Activated T-helper 17 cell treated with anti-CD3 and anti-CD28 coated beads, Interleukin-2, amount 50 U/mL, for 72 hours (primary cell): ENCODE measurements around the gene IL11RA. TPM values are rescaled to one million over a fixed set of nuclear protein-coding genes. Genes with fewer than 3 reads are reported as not detected.
"Not testable (repeated sequence)": the region's sequence is repeated elsewhere in the genome, so short reads cannot be mapped to it uniquely, and the experiment has no call there.

Source experiments
- ATAC-seq: fragments of 150-1000 bp; cut with Tn5 transposase; replicated peaks from 2 replicates; pipeline ENCODE4 v1.10.0; 2021; ENCODE audit warnings: mild to moderate bottlenecking, moderate library complexity
- H3K27ac Mint-ChIP-seq: one replicate; pipeline ENCODE4 v1.8.0; 2022; ENCODE audit warnings: mixed read lengths
- H3K27me3 Mint-ChIP-seq: one replicate; pipeline ENCODE4 v1.8.0; 2022; ENCODE audit warnings: mixed read lengths
- H3K36me3 Mint-ChIP-seq: one replicate; pipeline ENCODE4 v1.8.0; 2022; ENCODE audit warnings: low read depth, mild to moderate bottlenecking, mixed read lengths
- H3K4me1 Mint-ChIP-seq: one replicate; pipeline ENCODE4 v1.8.0; 2022; ENCODE audit warnings: mixed read lengths
- H3K4me3 Mint-ChIP-seq: one replicate; pipeline ENCODE4 v1.8.0; 2022; ENCODE audit warnings: mild to moderate bottlenecking, mixed read lengths
- H3K9me3 Mint-ChIP-seq: one replicate; pipeline ENCODE4 v1.8.0; 2022; ENCODE audit warnings: mixed read lengths
- total RNA-seq, 2 donors: library from RNA; stranded (reverse); gene quantifications; one replicate each; pipeline ENCODE4 v1.2.3, GENCODE V29; 2022

Gene IL11RA
- total RNA-seq, 2 donors from 2014 or later, result 30.4 to 48.9 TPM

DNA sequence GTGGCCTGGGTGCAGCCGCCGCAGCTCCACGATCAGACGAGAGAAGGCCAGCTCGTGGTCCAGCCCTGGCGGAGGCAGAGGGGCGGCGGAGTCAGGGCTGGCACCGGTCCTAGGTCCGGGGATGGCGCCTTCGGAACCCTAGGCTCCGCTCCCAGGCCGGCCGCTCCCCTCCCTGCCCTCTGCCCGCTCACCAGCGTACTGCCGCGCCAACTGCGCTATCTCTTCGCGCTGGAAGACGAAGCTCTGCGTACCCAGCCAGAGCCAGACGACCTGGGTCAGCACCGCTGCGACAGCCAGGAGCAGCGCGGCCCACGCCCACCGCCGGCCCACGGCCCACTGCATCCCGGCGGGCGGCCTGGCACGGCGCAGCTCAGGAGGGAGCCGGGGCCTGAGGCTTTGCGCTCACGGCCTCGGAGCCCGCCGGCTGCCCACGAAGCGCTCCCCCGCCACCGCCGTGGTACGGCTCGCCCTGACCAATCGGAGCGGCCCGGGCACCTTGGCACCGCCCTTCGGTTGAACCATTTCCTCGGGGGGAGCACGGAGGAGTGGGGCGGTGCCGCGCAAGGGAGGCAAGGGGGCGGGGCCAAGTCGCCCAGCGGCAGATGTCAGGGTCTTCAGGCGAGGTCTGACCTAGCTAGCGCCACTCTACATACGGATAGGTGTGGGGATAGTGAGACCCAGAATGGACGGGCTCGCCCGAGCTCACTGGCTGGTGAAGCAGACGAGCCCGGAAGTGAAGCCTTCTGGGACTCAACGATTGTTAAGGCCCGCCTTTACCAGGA is 14.4 kb upstream of the IL11RA start, which contains the start of gene SIGMAR1:
Gene SIGMAR1 (minus strand): TSS at position 432 of the 782 bp plus-strand sequence. CDS start 90 bp downstream, at position 342.
- peak within 1 kb of the TSS; percentile 98 for H3K27ac Mint-ChIP-seq
- H3K4me1 Mint-ChIP-seq, result peaks cover 17% of the 10 kb centered on the region
- peaks cover 32% of the 10 kb centered on the region for H3K36me3 Mint-ChIP-seq
- H3K9me3 Mint-ChIP-seq, result no peaks in the 10 kb centered on the region
- peak; percentile 95 for ATAC-seq
- H3K27me3 Mint-ChIP-seq, result no peaks in the 10 kb centered on the region
- H3K4me3 Mint-ChIP-seq, result peak within 1 kb of the TSS; percentile 92

DNA sequence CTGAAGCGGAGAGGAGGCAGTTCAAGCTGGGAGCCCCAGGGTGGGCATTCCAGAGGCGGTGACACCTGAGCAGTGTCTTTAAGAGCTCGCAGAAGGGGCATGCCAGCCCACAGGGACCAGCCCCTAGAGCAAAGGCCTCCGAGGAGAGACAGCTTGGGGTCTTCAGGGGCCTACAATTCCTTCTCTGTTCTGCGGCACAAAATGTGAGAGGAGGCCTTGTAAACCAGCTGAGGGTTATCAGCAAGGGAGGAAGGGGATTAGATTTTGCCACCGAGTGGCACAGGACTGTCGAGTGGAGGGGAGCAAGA is 13.9 kb upstream of the IL11RA start:
- no peak for ATAC-seq

DNA sequence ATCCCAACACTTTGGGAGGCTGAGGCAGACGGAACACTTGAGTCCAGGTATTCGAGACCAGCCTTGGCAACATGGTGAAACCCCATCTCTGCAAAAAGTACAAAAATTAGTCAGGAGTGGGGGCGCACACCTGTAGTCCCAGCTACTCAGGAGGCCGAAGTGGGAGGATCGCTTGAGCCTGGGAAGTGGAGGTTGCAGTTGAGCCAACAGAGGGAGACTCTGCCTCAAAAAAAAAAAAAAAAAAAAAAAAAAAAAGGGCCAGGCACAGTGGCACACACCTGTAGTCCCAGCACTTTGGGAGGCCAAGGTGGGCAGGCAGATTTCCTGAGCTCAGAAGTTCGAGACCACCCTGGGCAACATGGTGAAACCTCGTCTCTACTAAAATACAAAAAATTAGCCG is 12.7 kb upstream of the IL11RA start:
- not testable (repeated sequence) for H3K9me3 Mint-ChIP-seq, ATAC-seq, H3K27me3 Mint-ChIP-seq, H3K27ac Mint-ChIP-seq
- Mint-ChIP-seq H3K4me3 (peak overlapping the region; percentile 92), H3K36me3 (peaks cover 28% of the 10 kb centered on the region), H3K4me1 (peaks cover 17% of the 10 kb centered on the region)

More for the DNA sequence above, 13.9 kb upstream of the IL11RA start:
- Mint-ChIP-seq H3K27me3 (no peaks in the 10 kb centered on the region), H3K36me3 (peaks cover 32% of the 10 kb centered on the region), H3K27ac (peak overlapping the region; percentile 98), H3K4me3 (peak overlapping the region; percentile 92), H3K4me1 (peaks cover 17% of the 10 kb centered on the region), H3K9me3 (no peaks in the 10 kb centered on the region)

DNA sequence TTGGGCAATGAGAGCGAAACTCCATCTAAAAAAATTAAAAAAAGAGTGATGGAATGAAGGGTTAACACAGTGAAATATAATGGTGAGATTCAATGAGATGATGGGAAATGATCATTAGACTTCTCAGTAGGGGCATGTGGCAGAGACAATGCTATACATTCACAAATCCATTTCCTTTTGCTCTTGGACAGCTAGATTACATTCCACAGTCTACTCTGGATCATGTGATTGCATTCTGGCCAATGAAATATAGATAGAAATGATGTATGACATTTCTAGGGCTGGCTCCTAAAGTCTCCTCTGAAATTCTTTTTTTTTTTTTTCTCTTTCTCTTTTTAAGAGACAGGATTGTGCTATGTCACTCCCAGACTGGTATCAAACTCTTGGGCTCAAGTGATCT is 9.3 kb upstream of the IL11RA start:
- no peaks in the 10 kb centered on the region for H3K9me3 Mint-ChIP-seq
- H3K27ac Mint-ChIP-seq, result no peak overlapping the region
- no peak overlapping the region for H3K4me3 Mint-ChIP-seq
- H3K27me3 Mint-ChIP-seq, result no peaks in the 10 kb centered on the region
- peaks cover 14% of the 10 kb centered on the region for H3K4me1 Mint-ChIP-seq
- peaks cover 7% of the 10 kb centered on the region for H3K36me3 Mint-ChIP-seq
- no peak for ATAC-seq

DNA sequence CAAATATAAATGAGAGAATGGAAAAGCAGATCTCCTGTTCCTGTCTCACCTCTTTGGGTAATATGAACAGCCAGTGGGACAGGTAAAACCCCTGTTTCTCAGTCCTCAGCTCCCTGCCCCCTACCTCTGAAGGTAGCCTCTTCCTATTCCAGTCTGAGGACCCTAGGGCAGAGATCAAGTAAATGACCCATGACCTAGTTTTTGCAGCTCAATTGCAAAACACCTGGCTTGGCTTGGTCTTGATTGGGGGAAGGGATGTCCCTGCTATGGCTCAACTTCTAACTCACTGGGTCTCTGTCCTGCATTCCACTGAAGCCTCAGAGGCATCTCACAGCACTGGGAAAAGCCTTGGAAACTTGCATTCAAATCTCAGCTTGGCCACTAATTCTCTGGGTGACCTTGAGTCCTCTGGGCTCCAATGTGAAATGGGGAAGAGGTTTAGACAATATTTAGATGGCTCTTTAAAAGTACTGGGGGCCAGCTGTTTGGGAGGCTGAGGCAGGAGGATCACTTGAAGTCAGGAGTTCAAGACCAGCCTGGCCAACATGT is 7.1 kb upstream of the IL11RA start:
- Mint-ChIP-seq H3K27me3 (no peaks in the 10 kb centered on the region), H3K4me3 (no peak overlapping the region), H3K27ac (no peak overlapping the region), H3K9me3 (no peaks in the 10 kb centered on the region), H3K4me1 (peaks cover 20% of the 10 kb centered on the region), H3K36me3 (peaks cover 28% of the 10 kb centered on the region)
- ATAC-seq, result no peak

DNA sequence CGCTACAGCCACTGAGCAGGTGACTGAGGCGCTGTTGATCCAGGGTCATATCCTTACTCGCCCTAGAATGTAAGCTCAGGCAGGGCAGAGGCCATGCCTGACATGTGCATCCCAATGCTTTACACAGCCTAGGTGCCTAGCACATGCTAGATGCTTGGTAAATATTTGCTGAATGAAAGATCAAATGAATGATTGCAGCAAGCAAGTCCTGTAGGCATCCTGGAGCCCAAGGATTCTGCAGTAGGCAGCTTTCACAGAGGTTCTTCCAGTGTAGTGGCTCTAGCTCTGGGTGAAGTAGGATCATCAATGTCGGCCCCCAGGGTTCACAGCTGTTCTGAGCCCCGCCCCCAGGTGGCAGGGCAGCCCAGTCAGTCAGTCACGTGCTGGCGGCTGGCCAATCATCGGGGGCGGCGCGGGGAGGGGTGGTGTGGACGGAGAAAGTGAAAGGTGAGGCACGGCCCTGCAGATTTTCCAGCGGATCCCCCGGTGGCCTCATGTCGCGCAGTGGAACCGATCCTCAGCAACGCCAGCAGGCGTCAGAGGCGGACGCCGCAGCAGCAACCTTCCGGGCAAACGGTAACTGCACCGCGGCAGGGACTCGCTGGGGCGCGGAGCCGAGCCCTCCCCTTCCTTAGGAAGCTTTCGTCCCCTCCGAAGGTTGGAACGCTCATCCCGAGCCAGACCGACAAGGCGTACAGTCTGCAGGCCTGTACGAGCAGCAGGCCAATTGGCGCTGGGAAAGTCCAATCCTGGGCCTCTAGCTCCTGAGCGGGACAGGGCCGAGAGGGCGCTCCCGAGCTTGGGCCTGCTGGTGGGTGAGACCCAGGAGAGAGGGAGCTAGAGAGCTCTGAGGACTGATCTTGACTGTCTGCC is 5.5 kb upstream of the IL11RA start, which contains the start of gene GALT:
Gene GALT (plus strand): TSS at position 465 of the 873 bp plus-strand sequence. CDS start 30 bp downstream, at position 495.
- peak; percentile 92 for ATAC-seq
- H3K27me3 Mint-ChIP-seq, result no peaks in the 10 kb centered on the region
- peaks cover 40% of the 10 kb centered on the region for H3K36me3 Mint-ChIP-seq
- no peaks in the 10 kb centered on the region for H3K9me3 Mint-ChIP-seq
- H3K4me3 Mint-ChIP-seq, result peak within 1 kb of the TSS; percentile 95
- H3K27ac Mint-ChIP-seq, result peak within 1 kb of the TSS; percentile 88
- peaks cover 20% of the 10 kb centered on the region for H3K4me1 Mint-ChIP-seq

DNA sequence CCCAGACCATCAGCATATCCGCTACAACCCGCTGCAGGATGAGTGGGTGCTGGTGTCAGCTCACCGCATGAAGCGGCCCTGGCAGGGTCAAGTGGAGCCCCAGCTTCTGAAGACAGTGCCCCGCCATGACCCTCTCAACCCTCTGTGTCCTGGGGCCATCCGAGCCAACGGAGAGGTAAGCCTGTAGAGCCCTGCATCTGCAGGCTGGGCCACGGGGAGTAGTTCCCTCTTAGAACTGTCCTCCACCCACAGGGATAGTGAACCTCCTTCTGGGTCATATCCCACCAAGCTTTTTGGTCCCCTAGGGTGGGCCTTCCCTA is 4.9 kb upstream of the IL11RA start:
- peaks cover 21% of the 10 kb centered on the region for H3K4me1 Mint-ChIP-seq
- no peaks in the 10 kb centered on the region for H3K9me3 Mint-ChIP-seq
- peak overlapping the region; percentile 88 for H3K27ac Mint-ChIP-seq
- peak overlapping the region; percentile 95 for H3K4me3 Mint-ChIP-seq
- ATAC-seq, result no peak
- H3K27me3 Mint-ChIP-seq, result no peaks in the 10 kb centered on the region
- H3K36me3 Mint-ChIP-seq, result peaks cover 40% of the 10 kb centered on the region

DNA sequence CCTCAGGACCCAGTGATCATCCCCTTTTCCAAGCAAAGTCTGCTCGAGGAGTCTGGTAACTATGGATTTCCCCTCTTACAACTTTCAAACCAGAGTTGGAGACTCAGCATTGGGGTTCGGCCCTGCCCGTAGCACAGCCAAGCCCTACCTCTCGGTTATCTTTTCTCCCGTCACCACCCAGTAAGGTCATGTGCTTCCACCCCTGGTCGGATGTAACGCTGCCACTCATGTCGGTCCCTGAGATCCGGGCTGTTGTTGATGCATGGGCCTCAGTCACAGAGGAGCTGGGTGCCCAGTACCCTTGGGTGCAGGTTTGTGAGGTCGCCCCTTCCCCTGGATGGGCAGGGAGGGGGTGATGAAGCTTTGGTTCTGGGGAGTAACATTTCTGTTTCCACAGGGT is 4.3 kb upstream of the IL11RA start:
- Mint-ChIP-seq H3K4me3 (peak overlapping the region; percentile 95), H3K27ac (peak overlapping the region; percentile 88), H3K27me3 (no peaks in the 10 kb centered on the region), H3K36me3 (peaks cover 40% of the 10 kb centered on the region), H3K4me1 (peaks cover 27% of the 10 kb centered on the region), H3K9me3 (no peaks in the 10 kb centered on the region)
- ATAC-seq, result peak; percentile 9

DNA sequence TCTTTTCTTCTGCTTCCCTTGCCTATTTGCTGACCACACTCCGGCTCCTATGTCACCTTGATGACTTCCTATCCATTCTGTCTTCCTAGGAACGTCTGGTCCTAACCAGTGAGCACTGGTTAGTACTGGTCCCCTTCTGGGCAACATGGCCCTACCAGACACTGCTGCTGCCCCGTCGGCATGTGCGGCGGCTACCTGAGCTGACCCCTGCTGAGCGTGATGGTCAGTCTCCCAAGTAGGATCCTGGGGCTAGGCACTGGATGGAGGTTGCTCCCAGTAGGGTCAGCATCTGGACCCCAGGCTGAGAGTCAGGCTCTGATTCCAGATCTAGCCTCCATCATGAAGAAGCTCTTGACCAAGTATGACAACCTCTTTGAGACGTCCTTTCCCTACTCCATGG is 3.3 kb upstream of the IL11RA start:
- Mint-ChIP-seq H3K4me1 (peaks cover 33% of the 10 kb centered on the region), H3K36me3 (peaks cover 40% of the 10 kb centered on the region), H3K27me3 (no peaks in the 10 kb centered on the region), H3K9me3 (no peaks in the 10 kb centered on the region), H3K4me3 (peak overlapping the region; percentile 95), H3K27ac (no peak overlapping the region)
- ATAC-seq, result no peak

DNA sequence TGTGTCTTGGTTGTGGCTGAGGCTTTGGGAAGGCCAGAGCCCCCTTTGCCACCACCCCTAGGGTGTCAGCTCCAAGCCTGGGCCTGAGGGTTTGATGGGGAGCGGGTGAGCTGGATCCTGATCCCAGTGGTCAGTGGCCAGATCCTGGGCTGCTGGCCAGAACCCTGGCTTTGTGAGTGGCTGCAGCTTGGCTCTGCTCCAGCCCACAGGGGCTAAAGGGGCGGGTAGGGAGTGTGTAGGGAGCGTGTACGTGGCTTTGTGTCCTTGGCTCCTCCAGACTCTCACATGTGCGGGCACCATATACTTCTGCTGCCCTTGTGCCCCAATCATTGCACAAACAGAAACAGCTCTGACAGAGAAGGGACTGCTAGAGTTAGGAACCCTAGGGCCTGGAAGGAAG is 1.2 kb upstream of the IL11RA start:
- Mint-ChIP-seq H3K4me1 (peaks cover 45% of the 10 kb centered on the region), H3K9me3 (no peaks in the 10 kb centered on the region), H3K27ac (no peak overlapping the region), H3K27me3 (no peaks in the 10 kb centered on the region), H3K4me3 (no peak overlapping the region), H3K36me3 (peaks cover 40% of the 10 kb centered on the region)
- ATAC-seq, result no peak

DNA sequence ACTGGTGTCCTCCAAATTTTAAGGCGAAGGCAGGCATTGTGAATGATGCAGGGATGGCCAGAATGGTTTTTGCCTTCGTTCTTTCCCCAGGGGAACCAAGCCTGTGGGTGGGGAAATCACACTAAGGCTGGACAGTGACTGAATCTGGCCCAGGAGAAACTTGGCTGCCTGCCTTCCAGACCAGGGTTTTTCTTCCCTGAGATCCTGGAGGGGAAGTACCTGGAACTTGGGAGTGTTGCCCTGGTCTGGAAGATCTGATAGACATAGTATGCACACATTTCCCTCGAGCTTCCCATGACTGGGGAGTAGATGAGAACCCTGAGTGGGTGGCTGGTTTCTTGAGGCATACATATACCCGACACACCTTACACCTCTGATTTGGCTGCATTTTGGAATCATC is 664 bp upstream of the IL11RA start:
- Mint-ChIP-seq H3K36me3 (peaks cover 40% of the 10 kb centered on the region), H3K9me3 (no peaks in the 10 kb centered on the region), H3K4me1 (peaks cover 45% of the 10 kb centered on the region), H3K27ac (peak overlapping the region; percentile 79), H3K4me3 (no peak overlapping the region), H3K27me3 (no peaks in the 10 kb centered on the region)
- ATAC-seq, result no peak

DNA sequence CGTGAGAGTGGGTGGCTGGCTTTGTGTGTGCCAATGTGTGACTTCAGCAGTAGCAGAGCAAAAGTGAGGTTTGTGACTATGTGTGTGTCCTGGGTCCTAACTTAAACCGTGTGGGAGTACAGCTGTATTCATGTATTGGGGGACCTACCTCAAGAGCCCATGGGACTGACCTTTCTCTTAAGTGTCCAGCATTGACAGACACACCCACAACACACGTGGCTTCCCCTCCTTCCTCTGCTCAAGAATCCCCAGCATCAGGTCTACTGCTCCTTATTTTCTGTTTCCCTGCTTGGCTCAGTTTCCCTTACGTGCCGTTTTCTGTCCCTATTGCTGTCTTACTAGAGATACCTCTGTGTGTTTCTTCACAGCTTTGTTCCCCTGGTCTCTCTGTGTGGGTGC is 616 bp downstream of the IL11RA start:
- Mint-ChIP-seq H3K27ac (peak overlapping the region; percentile 79), H3K36me3 (peaks cover 34% of the 10 kb centered on the region), H3K4me3 (peak overlapping the region; percentile 69), H3K9me3 (no peaks in the 10 kb centered on the region), H3K4me1 (peaks cover 42% of the 10 kb centered on the region), H3K27me3 (no peaks in the 10 kb centered on the region)
- ATAC-seq, result no peak

DNA sequence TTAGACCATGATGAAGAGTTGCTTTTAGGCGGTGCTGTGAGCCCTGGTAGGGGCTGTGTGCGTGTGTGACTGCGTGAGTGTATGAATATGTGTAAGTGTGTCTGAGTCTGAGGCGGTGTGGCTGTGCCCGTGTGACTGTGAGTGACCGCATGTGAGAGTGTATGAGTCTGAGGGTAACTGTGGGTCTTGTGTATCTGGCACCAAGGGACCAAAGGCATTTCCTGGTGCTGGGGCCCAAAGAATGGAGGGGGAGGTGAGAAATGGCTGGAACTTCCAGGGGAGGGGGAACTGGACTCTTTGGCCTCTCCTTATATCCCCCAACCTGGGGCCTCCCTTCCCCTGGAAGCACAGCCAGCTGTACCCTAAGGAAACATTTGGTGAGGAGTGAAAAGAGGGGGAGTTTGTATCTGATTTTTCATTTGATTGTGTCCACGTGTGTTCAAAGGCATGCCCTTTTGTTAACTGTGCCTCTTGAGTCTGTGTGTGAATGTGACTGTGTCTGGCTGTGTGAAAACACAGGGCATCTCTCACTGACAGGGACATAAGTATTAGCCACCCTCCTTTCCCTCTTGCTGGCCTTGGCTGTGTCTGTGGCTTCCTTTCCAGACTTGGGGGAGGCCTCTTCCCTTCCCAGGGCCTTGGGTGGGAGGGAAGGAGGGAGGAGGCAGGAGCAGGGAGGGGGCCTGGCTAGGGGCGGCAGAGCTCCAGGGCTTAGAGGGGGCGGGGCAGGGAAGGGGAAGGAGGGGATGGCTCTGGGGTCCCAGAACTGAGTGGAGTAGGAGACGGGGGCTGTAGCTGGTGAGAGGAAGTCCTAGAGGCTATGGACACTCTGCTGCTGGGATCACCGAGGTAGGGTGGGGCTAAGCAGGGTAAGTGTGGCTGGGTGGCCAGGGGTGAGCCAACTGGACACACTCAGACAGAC is 1.4 kb downstream of the IL11RA start:
- peak overlapping the region; percentile 79 for H3K27ac Mint-ChIP-seq
- no peaks in the 10 kb centered on the region for H3K9me3 Mint-ChIP-seq
- peaks cover 26% of the 10 kb centered on the region for H3K36me3 Mint-ChIP-seq
- no peak for ATAC-seq
- H3K27me3 Mint-ChIP-seq, result no peaks in the 10 kb centered on the region
- H3K4me1 Mint-ChIP-seq, result peaks cover 35% of the 10 kb centered on the region
- peak overlapping the region; percentile 8 for H3K4me3 Mint-ChIP-seq
